ENCODE measurements around the gene ITPK1.

ITPK1 gene

GRCh38 chr14:92903359-92903758 lies 212.4 kb downstream of the ITPK1 start:
- H3K4me3 ChIP-seq (ENCODE audit: low read depth, low read length): no peak overlapping the region
- no peaks in the 10 kb centered on the region for H3K36me3 ChIP-seq (ENCODE audit: control insufficient read depth in 2 of 2, insufficient read depth in 1 of 2, low read length in 2 of 2)
- no peak for TF ChIP-seq ZNF629 (tag by site-specific recombination; IDR thresholded peaks at IDR 0.05)
- no peak for TF ChIP-seq ZNF174 (tag by site-specific recombination; IDR thresholded peaks at IDR 0.05)
- TF ChIP-seq EGR2 (tag by site-specific recombination; IDR thresholded peaks at IDR 0.05; ENCODE audit: low read depth): peak; percentile 34; the same call in 1 of the 2 replicates
- TF ChIP-seq, protein P1, sequence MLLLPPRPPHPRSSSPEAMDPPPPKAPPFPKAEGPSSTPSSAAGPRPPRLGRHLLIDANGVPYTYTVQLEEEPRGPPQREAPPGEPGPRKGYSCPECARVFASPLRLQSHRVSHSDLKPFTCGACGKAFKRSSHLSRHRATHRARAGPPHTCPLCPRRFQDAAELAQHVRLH (tag by site-specific recombination; IDR thresholded peaks at IDR 0.05): no peak
- no peak for TF ChIP-seq ZIC2 (tag by site-specific recombination; IDR thresholded peaks at IDR 0.05)
- TF ChIP-seq ZFHX2 (tag by site-specific recombination; conservative IDR thresholded peaks at IDR 0.05): peak; percentile 25
- no peak for TF ChIP-seq ZNF558 (tag by site-specific recombination; IDR thresholded peaks at IDR 0.05)
- no peak for TF ChIP-seq ZNF837 (tag by site-specific recombination; IDR thresholded peaks at IDR 0.05)
- TF ChIP-seq ZNF292 (tag by site-specific recombination; IDR thresholded peaks at IDR 0.05; ENCODE audit: borderline replicate concordance, low read depth): no peak
- TF ChIP-seq ZNF621 (tag by site-specific recombination; IDR thresholded peaks at IDR 0.05): no peak
- TF ChIP-seq ZNF530 (tag by site-specific recombination; IDR thresholded peaks at IDR 0.05; ENCODE audit: low read depth): no peak
- no peak for TF ChIP-seq ZNF571 (tag by site-specific recombination; IDR thresholded peaks at IDR 0.05)
- TF ChIP-seq ZNF433 (tag by site-specific recombination; IDR thresholded peaks at IDR 0.05; ENCODE audit: low read depth): no peak
- no peak for TF ChIP-seq ZNF561 (tag by site-specific recombination; IDR thresholded peaks at IDR 0.05; ENCODE audit: borderline replicate concordance)
- no peak for TF ChIP-seq ZNF221 (tag by site-specific recombination; IDR thresholded peaks at IDR 0.05; ENCODE audit: borderline replicate concordance)
- no peaks in the 10 kb centered on the region for H3K9me3 ChIP-seq (ENCODE audit: control insufficient read depth, insufficient read depth, low read depth, low read length)
- H3K27ac ChIP-seq (ENCODE audit: extremely low read depth, low read depth, low read length): no peak overlapping the region
- CTCF ChIA-PET: no interaction called here
- POLR2A ChIA-PET: no interaction called here
- no peaks in the 10 kb centered on the region for H3K4me1 ChIP-seq (ENCODE audit: control insufficient read depth, insufficient read depth, low read length)

- Histone ChIP-seq H3K4me1 (ENCODE audit: control insufficient read depth, insufficient read depth, low read length) (no peaks in the 10 kb centered on the region), H3K27ac (ENCODE audit: extremely low read depth, low read depth, low read length) (no peak overlapping the region), H3K9me3 (ENCODE audit: control insufficient read depth, insufficient read depth, low read depth, low read length) (no peaks in the 10 kb centered on the region), H3K36me3 (ENCODE audit: control insufficient read depth in 2 of 2, insufficient read depth in 1 of 2, low read length in 2 of 2) (no peaks in the 10 kb centered on the region), H3K4me3 (ENCODE audit: low read depth, low read length) (no peak overlapping the region)
- no peak for TF ChIP-seq BCL11B (tag by site-specific recombination; IDR thresholded peaks at IDR 0.05; ENCODE audit: low read depth)
- TF ChIP-seq ZNF184 (tag by site-specific recombination; IDR thresholded peaks at IDR 0.05): no peak
- no peak for TF ChIP-seq ZNF549 (tag by site-specific recombination; IDR thresholded peaks at IDR 0.05)
- no peak for TF ChIP-seq ZNF362 (tag by site-specific recombination; IDR thresholded peaks at IDR 0.05)
- no peak for TF ChIP-seq KLF8 (tag by site-specific recombination; IDR thresholded peaks at IDR 0.05)
- TF ChIP-seq HOXA7 (CRISPR knock-in tag; IDR thresholded peaks at IDR 0.05; ENCODE audit: borderline replicate concordance): no peak
- no peak for TF ChIP-seq ZNF76 (tag by site-specific recombination; IDR thresholded peaks at IDR 0.05; ENCODE audit: borderline replicate concordance, low read depth)
- no peak for TF ChIP-seq HOXC10 (CRISPR knock-in tag; IDR thresholded peaks at IDR 0.05)
- no peak for TF ChIP-seq ZNF391 (tag by site-specific recombination; IDR thresholded peaks at IDR 0.05; ENCODE audit: borderline replicate concordance, low read depth)
- TF ChIP-seq ZNF133 (tag by site-specific recombination; IDR thresholded peaks at IDR 0.05): no peak
- no peak for TF ChIP-seq ZNF354C (tag by site-specific recombination; IDR thresholded peaks at IDR 0.05; ENCODE audit: borderline replicate concordance, low read depth)
- ChIA-PET POLR2A (interaction anchor here (0.6 kb wide), 1 partner anchor 20 kb away, joined by 4 read pairs; no protein-coding TSS in a partner anchor), CTCF (no interaction called here)
Measured at GRCh38 chr14:92902726-92903125, 213.0 kb downstream of the ITPK1 start.
